HEK293T (cell line): Measurements from ENCODE around the gene IFT81.

Source experiments
- CTCF ChIA-PET: fragments of 350-600 bp; formaldehyde crosslinking; extraction: SDS; loops from one replicate; lab custom pipeline; 2021; ENCODE audit warnings: antibody characterized with exemption, inconsistent platforms; lab: Yijun Ruan, JAX
- POLR2A ChIA-PET: fragments of 350-600 bp; formaldehyde crosslinking; extraction: SDS; loops from one replicate; lab custom pipeline; 2020; ENCODE audit warnings: antibody characterized with exemption, inconsistent platforms; lab: Yijun Ruan, JAX
- DNase-seq: peaks from one replicate; pipeline ENCODE4 v3.0.0; 2012; ENCODE audit warnings: mixed read lengths; ENCODE audit errors: extremely low spot score
- ARNT ChIP-seq: fragments of 450-650 bp; IDR thresholded peaks from 2 replicates; pipeline ENCODE4 v1.6.1; 2017; ENCODE audit warnings: mild to moderate bottlenecking
- BHLHE40 ChIP-seq: fragments of 450-650 bp; IDR thresholded peaks from 2 replicates; pipeline ENCODE4 v1.6.1; 2016; ENCODE audit warnings: mild to moderate bottlenecking, moderate library complexity, borderline replicate concordance
- CTBP1 ChIP-seq: fragments of 450-650 bp; IDR thresholded peaks from 2 replicates; pipeline ENCODE4 v1.6.1; 2016; ENCODE audit warnings: borderline replicate concordance
- ELF4 ChIP-seq: fragments of 450-650 bp; IDR thresholded peaks from 2 replicates; pipeline ENCODE4 v1.6.1; 2017; ENCODE audit warnings: antibody characterized with exemption
- FOXA1 ChIP-seq: fragments of 450-650 bp; IDR thresholded peaks from 2 replicates; pipeline ENCODE4 v1.6.1; 2016; ENCODE audit warnings: mild to moderate bottlenecking
- FOXK2 ChIP-seq: fragments of 450-650 bp; IDR thresholded peaks from 2 replicates; pipeline ENCODE4 v1.6.1; 2016; ENCODE audit warnings: mild to moderate bottlenecking
- FOXM1 ChIP-seq: fragments of 450-650 bp; IDR thresholded peaks from 2 replicates; pipeline ENCODE4 v1.6.1; 2017; ENCODE audit warnings: mild to moderate bottlenecking, borderline replicate concordance
- HDGF ChIP-seq: fragments of 450-650 bp; IDR thresholded peaks from 2 replicates; pipeline ENCODE4 v1.6.1; 2017; ENCODE audit warnings: antibody characterized with exemption, borderline replicate concordance
- L3MBTL2 ChIP-seq: fragments of 450-650 bp; conservative IDR thresholded peaks from 2 replicates; pipeline ENCODE4 v1.6.1; 2016; ENCODE audit warnings: mild to moderate bottlenecking
- LEF1 ChIP-seq: fragments of 450-650 bp; IDR thresholded peaks from 2 replicates; pipeline ENCODE4 v1.6.1; 2017; ENCODE audit warnings: mild to moderate bottlenecking, borderline replicate concordance
- NFRKB ChIP-seq: fragments of 450-650 bp; IDR thresholded peaks from 2 replicates; pipeline ENCODE4 v1.6.1; 2016; ENCODE audit warnings: mild to moderate bottlenecking, moderate library complexity
- PKNOX1 ChIP-seq: fragments of 450-650 bp; IDR thresholded peaks from 2 replicates; pipeline ENCODE4 v1.6.1; 2016
- SP1 ChIP-seq: fragments of 450-650 bp; IDR thresholded peaks from 2 replicates; pipeline ENCODE4 v1.6.1; 2017
- SUZ12 ChIP-seq: fragments of 450-650 bp; IDR thresholded peaks from 2 replicates; pipeline ENCODE4 v1.6.1; 2016; ENCODE audit warnings: mild to moderate bottlenecking
- TARDBP ChIP-seq: fragments of 450-650 bp; IDR thresholded peaks from 2 replicates; pipeline ENCODE4 v1.6.1; 2016
- ZNF384 ChIP-seq: fragments of 450-650 bp; IDR thresholded peaks from 2 replicates; pipeline ENCODE4 v1.6.1; 2016

The IFT81 gene

GRCh38 chr12:110102255-110102654 lies 21.9 kb upstream of the IFT81 start:
- peak; percentile 70 for DNase-seq
- ChIA-PET POLR2A (no interaction called here), CTCF (interaction anchor here (0.6 to 2.3 kb wide), 3 partner anchors 9 to 918 kb away, joined by 3 to 9 read pairs (median 3); no protein-coding TSS in a partner anchor)
- TF ChIP-seq L3MBTL2: no peak
- TF ChIP-seq BHLHE40: no peak
- no peak for TF ChIP-seq NFRKB
- peak; percentile 94 for TF ChIP-seq PKNOX1

- TF ChIP-seq LEF1 (no peak), FOXA1 (no peak), CTBP1 (no peak), FOXK2 (no peak), HDGF (no peak), BHLHE40 (no peak), ARNT (no peak), PKNOX1 (no peak), SP1 (no peak), TARDBP (no peak), L3MBTL2 (no peak)
- ChIA-PET CTCF (interaction anchor here (0.5 kb wide), 1 partner anchor 471 kb away, joined by 4 read pairs; no protein-coding TSS in a partner anchor), POLR2A (no interaction called here)
- DNase-seq: no peak
These were observed 19.7 kb upstream of the IFT81 start for GRCh38 chr12:110104188-110105094.

GRCh38 chr12:110105159-110105558 lies 19.0 kb upstream of the IFT81 start:
- POLR2A ChIA-PET: no interaction called here
- no peak for DNase-seq
- CTCF ChIA-PET: no interaction called here
- no peak for TF ChIP-seq ELF4
- no peak for TF ChIP-seq SP1
- no peak for TF ChIP-seq FOXM1
- no peak for TF ChIP-seq TARDBP
- no peak for TF ChIP-seq LEF1
- no peak for TF ChIP-seq BHLHE40

- DNase-seq: no peak
- ChIA-PET POLR2A (no interaction called here), CTCF (no interaction called here)
- TF ChIP-seq FOXA1 (no peak), CTBP1 (no peak), FOXK2 (no peak)
These were observed 18.2 kb upstream of the IFT81 start for GRCh38 chr12:110105986-110106385.

GRCh38 chr12:110107369-110108281 lies 16.5 kb upstream of the IFT81 start:
- no peak for TF ChIP-seq TARDBP
- no peak for TF ChIP-seq LEF1
- TF ChIP-seq HDGF: no peak
- TF ChIP-seq FOXM1: no peak
- no peak for TF ChIP-seq NFRKB
- no peak for TF ChIP-seq ARNT
- TF ChIP-seq SUZ12: no peak
- TF ChIP-seq L3MBTL2: no peak
- POLR2A ChIA-PET: no interaction called here
- CTCF ChIA-PET: interaction anchor here (0.5 kb wide), 1 partner anchor 493 kb away, joined by 3 read pairs; no protein-coding TSS in a partner anchor
- DNase-seq: no peak

- CTCF ChIA-PET: no interaction called here
- POLR2A ChIA-PET: no interaction called here
- TF ChIP-seq FOXK2: no peak
- TF ChIP-seq PKNOX1: no peak
- TF ChIP-seq ARNT: no peak
- no peak for TF ChIP-seq CTBP1
- TF ChIP-seq BHLHE40: no peak
- TF ChIP-seq FOXA1: no peak
- TF ChIP-seq TARDBP: no peak
- no peak for TF ChIP-seq NFRKB
- TF ChIP-seq FOXM1: no peak
- TF ChIP-seq ELF4: no peak
- no peak for TF ChIP-seq ZNF384
- TF ChIP-seq LEF1: no peak
- TF ChIP-seq SUZ12: no peak
- TF ChIP-seq SP1: no peak
- no peak for TF ChIP-seq L3MBTL2
- no peak for TF ChIP-seq HDGF
- DNase-seq: no peak
These were observed 15.7 kb upstream of the IFT81 start for GRCh38 chr12:110108309-110109036.
